ENCODE results near the gene CHD9.

DNA sequence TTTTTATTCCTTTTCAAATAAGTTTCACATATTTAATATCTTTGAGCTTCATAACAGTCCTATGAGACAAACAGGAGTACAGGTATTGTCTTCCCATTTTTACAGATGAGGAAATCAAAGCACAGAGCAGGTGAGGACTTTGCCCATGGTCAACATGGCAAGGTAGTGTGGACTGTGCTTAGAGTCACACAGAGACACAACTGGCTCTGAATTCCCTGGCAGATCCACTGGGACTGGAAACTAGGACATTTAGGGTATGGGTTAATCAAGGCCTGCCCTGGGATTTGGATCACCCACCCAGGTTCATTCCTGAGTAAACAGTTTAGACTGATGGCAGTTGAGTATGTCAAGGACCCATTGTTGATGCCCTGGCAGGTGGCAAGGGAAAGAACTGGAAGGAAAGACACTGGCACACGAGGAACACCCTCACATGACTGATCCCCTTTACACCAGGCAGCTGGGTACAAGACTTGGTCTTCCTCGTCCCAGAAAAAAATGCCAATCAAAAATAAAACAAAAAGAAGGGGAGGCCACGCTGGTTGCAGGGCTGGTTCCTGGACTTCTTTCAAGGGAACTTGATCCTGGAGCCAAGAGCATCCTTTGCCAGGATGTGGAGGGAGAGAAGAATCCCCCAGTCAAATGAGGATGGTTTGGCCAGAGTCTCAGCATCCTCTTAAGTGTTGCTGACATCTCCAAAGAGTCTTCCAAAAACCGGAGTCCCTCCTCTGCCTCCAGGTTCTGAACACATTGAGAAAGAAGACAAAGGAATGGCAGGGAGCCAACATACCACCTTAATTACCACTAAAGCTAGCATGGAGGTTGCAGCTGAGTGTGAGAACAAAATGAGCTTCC, 34.9 kb downstream of the CHD9 start:
- TF ChIP-seq, protein P1, sequence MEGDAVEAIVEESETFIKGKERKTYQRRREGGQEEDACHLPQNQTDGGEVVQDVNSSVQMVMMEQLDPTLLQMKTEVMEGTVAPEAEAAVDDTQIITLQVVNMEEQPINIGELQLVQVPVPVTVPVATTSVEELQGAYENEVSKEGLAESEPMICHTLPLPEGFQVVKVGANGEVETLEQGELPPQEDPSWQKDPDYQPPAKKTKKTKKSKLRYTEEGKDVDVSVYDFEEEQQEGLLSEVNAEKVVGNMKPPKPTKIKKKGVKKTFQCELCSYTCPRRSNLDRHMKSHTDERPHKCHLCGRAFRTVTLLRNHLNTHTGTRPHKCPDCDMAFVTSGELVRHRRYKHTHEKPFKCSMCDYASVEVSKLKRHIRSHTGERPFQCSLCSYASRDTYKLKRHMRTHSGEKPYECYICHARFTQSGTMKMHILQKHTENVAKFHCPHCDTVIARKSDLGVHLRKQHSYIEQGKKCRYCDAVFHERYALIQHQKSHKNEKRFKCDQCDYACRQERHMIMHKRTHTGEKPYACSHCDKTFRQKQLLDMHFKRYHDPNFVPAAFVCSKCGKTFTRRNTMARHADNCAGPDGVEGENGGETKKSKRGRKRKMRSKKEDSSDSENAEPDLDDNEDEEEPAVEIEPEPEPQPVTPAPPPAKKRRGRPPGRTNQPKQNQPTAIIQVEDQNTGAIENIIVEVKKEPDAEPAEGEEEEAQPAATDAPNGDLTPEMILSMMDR (IDR thresholded peaks at IDR 0.05) = no peak
- no peak for TF ChIP-seq SIN3A (IDR thresholded peaks at IDR 0.05; ENCODE audit: borderline replicate concordance, insufficient read depth, low read depth, low read length)
- TF ChIP-seq POLR2AphosphoS5 (IDR thresholded peaks at IDR 0.05; ENCODE audit: low read depth, low read length) = no peak
- TF ChIP-seq, protein P2, sequence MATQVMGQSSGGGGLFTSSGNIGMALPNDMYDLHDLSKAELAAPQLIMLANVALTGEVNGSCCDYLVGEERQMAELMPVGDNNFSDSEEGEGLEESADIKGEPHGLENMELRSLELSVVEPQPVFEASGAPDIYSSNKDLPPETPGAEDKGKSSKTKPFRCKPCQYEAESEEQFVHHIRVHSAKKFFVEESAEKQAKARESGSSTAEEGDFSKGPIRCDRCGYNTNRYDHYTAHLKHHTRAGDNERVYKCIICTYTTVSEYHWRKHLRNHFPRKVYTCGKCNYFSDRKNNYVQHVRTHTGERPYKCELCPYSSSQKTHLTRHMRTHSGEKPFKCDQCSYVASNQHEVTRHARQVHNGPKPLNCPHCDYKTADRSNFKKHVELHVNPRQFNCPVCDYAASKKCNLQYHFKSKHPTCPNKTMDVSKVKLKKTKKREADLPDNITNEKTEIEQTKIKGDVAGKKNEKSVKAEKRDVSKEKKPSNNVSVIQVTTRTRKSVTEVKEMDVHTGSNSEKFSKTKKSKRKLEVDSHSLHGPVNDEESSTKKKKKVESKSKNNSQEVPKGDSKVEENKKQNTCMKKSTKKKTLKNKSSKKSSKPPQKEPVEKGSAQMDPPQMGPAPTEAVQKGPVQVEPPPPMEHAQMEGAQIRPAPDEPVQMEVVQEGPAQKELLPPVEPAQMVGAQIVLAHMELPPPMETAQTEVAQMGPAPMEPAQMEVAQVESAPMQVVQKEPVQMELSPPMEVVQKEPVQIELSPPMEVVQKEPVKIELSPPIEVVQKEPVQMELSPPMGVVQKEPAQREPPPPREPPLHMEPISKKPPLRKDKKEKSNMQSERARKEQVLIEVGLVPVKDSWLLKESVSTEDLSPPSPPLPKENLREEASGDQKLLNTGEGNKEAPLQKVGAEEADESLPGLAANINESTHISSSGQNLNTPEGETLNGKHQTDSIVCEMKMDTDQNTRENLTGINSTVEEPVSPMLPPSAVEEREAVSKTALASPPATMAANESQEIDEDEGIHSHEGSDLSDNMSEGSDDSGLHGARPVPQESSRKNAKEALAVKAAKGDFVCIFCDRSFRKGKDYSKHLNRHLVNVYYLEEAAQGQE (IDR thresholded peaks at IDR 0.05; ENCODE audit: insufficient read depth in 1 of 2, low read depth in 2 of 2, low read length in 1 of 2) = no peak
